WTC11 (cell line): ENCODE data around the gene CARD14.

Source experiments
- CTCF ChIP-seq: fragments of 200-600 bp; IDR thresholded peaks from 2 replicates; pipeline ENCODE4 v1.8.0; 2022; ENCODE audit warnings: antibody characterized with exemption
- FOXP1 ChIP-seq: sonication (generic); formaldehyde crosslinking; IDR thresholded peaks from 2 replicates; pipeline ENCODE4 v1.8.0; 2022; ENCODE audit warnings: missing genetic modification reagents, mild to moderate bottlenecking, moderate library complexity, borderline replicate concordance
- FOXP4 ChIP-seq: sonication (generic); formaldehyde crosslinking; IDR thresholded peaks from 2 replicates; pipeline ENCODE4 v1.8.0; 2022; ENCODE audit warnings: mild to moderate bottlenecking, missing genetic modification reagents
- IRF2 ChIP-seq: sonication (generic); formaldehyde crosslinking; IDR thresholded peaks from 2 replicates; pipeline ENCODE4 v1.8.0; 2022; ENCODE audit warnings: low read depth, missing genetic modification reagents, borderline replicate concordance
- JUN ChIP-seq: sonication (generic); formaldehyde crosslinking; IDR thresholded peaks from 2 replicates; pipeline ENCODE4 v1.8.0; 2023; ENCODE audit warnings: mild to moderate bottlenecking, missing genetic modification reagents
- MAX ChIP-seq: sonication (generic); formaldehyde crosslinking; IDR thresholded peaks from 2 replicates; pipeline ENCODE4 v1.8.0; 2022; ENCODE audit warnings: mild to moderate bottlenecking, missing genetic modification reagents
- NFYB ChIP-seq: sonication (generic); formaldehyde crosslinking; conservative IDR thresholded peaks from 2 replicates; pipeline ENCODE4 v1.8.0; 2022; ENCODE audit warnings: low read depth, missing genetic modification reagents
- NR1H2 ChIP-seq: sonication (generic); formaldehyde crosslinking; IDR thresholded peaks from 2 replicates; pipeline ENCODE4 v1.9.0; 2021; ENCODE audit warnings: mild to moderate bottlenecking, moderate library complexity, missing genetic modification reagents
- NR2C2 ChIP-seq: sonication (generic); formaldehyde crosslinking; IDR thresholded peaks from 2 replicates; pipeline ENCODE4 v1.8.0; 2022; ENCODE audit warnings: mild to moderate bottlenecking, missing genetic modification reagents
- NR3C1 ChIP-seq: sonication (generic); formaldehyde crosslinking; conservative IDR thresholded peaks from 2 replicates; pipeline ENCODE4 v1.8.1; 2023; ENCODE audit warnings: low read depth, mild to moderate bottlenecking, missing genetic modification reagents
- TCF7 ChIP-seq: sonication (generic); formaldehyde crosslinking; IDR thresholded peaks from 2 replicates; pipeline ENCODE4 v1.8.0; 2022; ENCODE audit warnings: mild to moderate bottlenecking, low read depth, missing genetic modification reagents, moderate library complexity
- USF1 ChIP-seq: sonication (generic); formaldehyde crosslinking; IDR thresholded peaks from 2 replicates; pipeline ENCODE4 v1.8.0; 2022; ENCODE audit warnings: mild to moderate bottlenecking, missing genetic modification reagents
- TF ChIP-seq, protein P1 (sequence below): sonication (generic); formaldehyde crosslinking; IDR thresholded peaks from 2 replicates; pipeline ENCODE4 v1.8.1; 2022; ENCODE audit warnings: low read depth, mild to moderate bottlenecking, moderate library complexity, missing genetic modification reagents, borderline replicate concordance
- TF ChIP-seq, protein P2 (sequence below): sonication (generic); formaldehyde crosslinking; IDR thresholded peaks from 2 replicates; pipeline ENCODE4 v1.8.1; 2023; ENCODE audit warnings: mild to moderate bottlenecking, missing genetic modification reagents, moderate library complexity

DNA sequence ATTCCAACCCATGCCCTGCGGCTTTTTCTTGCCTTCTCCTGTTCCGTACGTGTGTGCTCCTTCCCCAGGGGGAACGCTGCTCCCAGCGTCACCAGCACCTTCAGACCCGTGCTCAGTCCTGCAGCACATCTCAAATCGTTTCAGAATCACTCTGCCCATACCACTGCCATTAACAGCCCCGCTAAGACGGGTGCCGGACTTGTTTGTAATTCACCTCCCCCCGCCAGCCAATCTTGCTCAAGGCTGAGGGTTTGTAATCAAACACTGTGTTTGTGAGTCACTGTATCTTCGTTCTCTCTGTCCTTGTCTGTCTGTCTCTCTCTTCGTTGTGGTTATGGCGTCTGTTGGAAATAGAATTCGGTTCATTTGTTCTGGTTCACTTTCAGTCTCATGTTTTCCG is 17.3 kb downstream of the CARD14 start:
- TF ChIP-seq CTCF, result no peak
- no peak for TF ChIP-seq JUN (CRISPR knock-in tag)
- TF ChIP-seq USF1 (CRISPR knock-in tag), result no peak
- TF ChIP-seq, protein P1, sequence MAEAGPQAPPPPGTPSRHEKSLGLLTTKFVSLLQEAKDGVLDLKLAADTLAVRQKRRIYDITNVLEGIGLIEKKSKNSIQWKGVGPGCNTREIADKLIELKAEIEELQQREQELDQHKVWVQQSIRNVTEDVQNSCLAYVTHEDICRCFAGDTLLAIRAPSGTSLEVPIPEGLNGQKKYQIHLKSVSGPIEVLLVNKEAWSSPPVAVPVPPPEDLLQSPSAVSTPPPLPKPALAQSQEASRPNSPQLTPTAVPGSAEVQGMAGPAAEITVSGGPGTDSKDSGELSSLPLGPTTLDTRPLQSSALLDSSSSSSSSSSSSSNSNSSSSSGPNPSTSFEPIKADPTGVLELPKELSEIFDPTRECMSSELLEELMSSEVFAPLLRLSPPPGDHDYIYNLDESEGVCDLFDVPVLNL (CRISPR knock-in tag), result no peak
- TF ChIP-seq TCF7, result no peak
- no peak for TF ChIP-seq MAX (CRISPR knock-in tag)
- no peak for TF ChIP-seq IRF2 (CRISPR knock-in tag)
- no peak for TF ChIP-seq NFYB
- no peak for TF ChIP-seq NR2C2 (CRISPR knock-in tag)
- TF ChIP-seq FOXP4 (CRISPR knock-in tag), result no peak
- TF ChIP-seq NR1H2 (CRISPR knock-in tag), result no peak
- no peak for TF ChIP-seq FOXP1 (CRISPR knock-in tag)
- TF ChIP-seq, protein P2, sequence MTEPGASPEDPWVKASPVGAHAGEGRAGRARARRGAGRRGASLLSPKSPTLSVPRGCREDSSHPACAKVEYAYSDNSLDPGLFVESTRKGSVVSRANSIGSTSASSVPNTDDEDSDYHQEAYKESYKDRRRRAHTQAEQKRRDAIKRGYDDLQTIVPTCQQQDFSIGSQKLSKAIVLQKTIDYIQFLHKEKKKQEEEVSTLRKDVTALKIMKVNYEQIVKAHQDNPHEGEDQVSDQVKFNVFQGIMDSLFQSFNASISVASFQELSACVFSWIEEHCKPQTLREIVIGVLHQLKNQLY (CRISPR knock-in tag), result no peak
- no peak for TF ChIP-seq NR3C1
